ENCODE measurements around the gene UBE4B.

UBE4B gene

GRCh38 chr1:10033359-10033845 lies 644 bp downstream of the UBE4B start:
- peak in 9 of 58 donors; percentile 40 to 72 (median 49) for DNase-seq

- no peak for DNase-seq
Measured at GRCh38 chr1:10042746-10043145, 10.0 kb downstream of the UBE4B start.

- DNase-seq: peak in 5 of 58 donors; percentile 6 to 42 (median 29)
Measured at GRCh38 chr1:10045480-10046355, 13.0 kb downstream of the UBE4B start.

GRCh38 chr1:10046356-10047085 lies 13.8 kb downstream of the UBE4B start:
- DNase-seq: peak in 5 of 58 donors; percentile 6 to 19 (median 14)

- DNase-seq: no peak
Measured at GRCh38 chr1:10048601-10049000, 15.8 kb downstream of the UBE4B start.

GRCh38 chr1:10050611-10051010 lies 17.9 kb downstream of the UBE4B start:
- peak in 1 of 58 donors; percentile 60 for DNase-seq

- no peak for DNase-seq
Measured at GRCh38 chr1:10051656-10052055, 18.9 kb downstream of the UBE4B start.

GRCh38 chr1:10052347-10052746 lies 19.6 kb downstream of the UBE4B start:
- DNase-seq: no peak

GRCh38 chr1:10054465-10054864 lies 21.7 kb downstream of the UBE4B start:
- DNase-seq: peak in 7 of 58 donors; percentile 12 to 41 (median 33)

GRCh38 chr1:10056599-10056987 lies 23.8 kb downstream of the UBE4B start:
- DNase-seq: peak in 1 of 58 donors; percentile 3

- peak in 17 of 58 donors; percentile 9 to 69 (median 27) for DNase-seq
Measured at GRCh38 chr1:10057343-10057742, 24.6 kb downstream of the UBE4B start.

- DNase-seq: no peak
Measured at GRCh38 chr1:10057796-10058195, 25.0 kb downstream of the UBE4B start.

- no peak for DNase-seq
Measured at GRCh38 chr1:10059342-10059718, 26.6 kb downstream of the UBE4B start.

- DNase-seq: no peak
Measured at GRCh38 chr1:10060311-10061100, 27.7 kb downstream of the UBE4B start.

- no peak for DNase-seq
Measured at GRCh38 chr1:10061276-10061675, 28.5 kb downstream of the UBE4B start.

GRCh38 chr1:10063878-10064277 lies 31.1 kb downstream of the UBE4B start:
- DNase-seq: no peak

GRCh38 chr1:10064416-10065343 lies 31.9 kb downstream of the UBE4B start:
- no peak for DNase-seq

GRCh38 chr1:10065344-10065685 lies 32.6 kb downstream of the UBE4B start:
- DNase-seq: peak in 16 of 58 donors; percentile 12 to 56 (median 28)

- DNase-seq: no peak
Measured at GRCh38 chr1:10065760-10066159, 33.0 kb downstream of the UBE4B start.

GRCh38 chr1:10068605-10069294 lies 36.0 kb downstream of the UBE4B start:
- DNase-seq: no peak

Data from anterior cingulate cortex (tissue), 58 donors.